Large intestine (tissue), 3 donors: ENCODE measurements around the gene CACYBP. TPM values are rescaled to one million over a fixed set of nuclear protein-coding genes. Genes with fewer than 3 reads are reported as not detected.
"Not testable (repeated sequence)": the region's sequence is repeated elsewhere in the genome, so short reads cannot be mapped to it uniquely, and the experiment has no call there.

Source experiments
- DNase-seq, 2 donors: peaks; one replicate each; pipeline versions ENCODE4 v3.0.0 to v3.0.0-alpha.2; 2013
- H3K27ac ChIP-seq: one replicate; pipeline ENCODE4 v1.5.1; 2013; ENCODE audit warnings: low read length
- H3K27me3 ChIP-seq: 2 replicates; pipeline ENCODE4 v1.6.1; 2013; ENCODE audit warnings: low read length; ENCODE audit not compliant: control insufficient read depth, insufficient read depth
- H3K36me3 ChIP-seq: 2 replicates; pipeline ENCODE4 v1.6.1; 2013; ENCODE audit warnings: low read length; ENCODE audit not compliant: control insufficient read depth, insufficient read depth
- H3K4me1 ChIP-seq: one replicate; pipeline ENCODE4 v1.6.1; 2013; ENCODE audit warnings: low read length; ENCODE audit not compliant: control insufficient read depth, insufficient read depth
- H3K4me3 ChIP-seq: one replicate; pipeline ENCODE4 v1.5.1; 2013; ENCODE audit warnings: low read length
- H3K9me3 ChIP-seq: one replicate; pipeline ENCODE4 v1.6.1; 2013; ENCODE audit warnings: mild to moderate bottlenecking, low read depth, low read length, moderate library complexity; ENCODE audit not compliant: control insufficient read depth
- WGBS: methylation state at CpG from one replicate; pipeline ENCODE4 v1.1.5; 2013; ENCODE audit warnings: low lambda C conversion rate; ENCODE audit not compliant: insufficient coverage; 5-methylcytosine and 5-hydroxymethylcytosine counted together
- polyA plus RNA-seq: library from polyadenylated mRNA; unstranded; fragments of 120-200 nt; gene quantifications from one replicate; pipeline ENCODE4 v1.2.1, GENCODE V29; 2013

CACYBP gene
- polyA plus RNA-seq, 1 donor, result 98.3 TPM

- H3K27me3 ChIP-seq, result no peaks in the 10 kb centered on the region
- H3K36me3 ChIP-seq, result no peaks in the 10 kb centered on the region
- H3K9me3 ChIP-seq, result no peaks in the 10 kb centered on the region
- peaks cover 1% of the 10 kb centered on the region for H3K4me1 ChIP-seq
- no peak overlapping the region for H3K4me3 ChIP-seq
- no CpG with 5 or more reads among the region's 4 CpGs for WGBS
- no peak overlapping the region for H3K27ac ChIP-seq
- no peak for DNase-seq
These were observed 34.2 kb downstream of the CACYBP start for GRCh38 chr1:175033953-175034352.

GRCh38 chr1:175034775-175035174 lies 35.0 kb downstream of the CACYBP start:
- no peak for DNase-seq
- Histone ChIP-seq H3K36me3 (no peaks in the 10 kb centered on the region), H3K4me3 (no peak overlapping the region), H3K27me3 (no peaks in the 10 kb centered on the region), H3K4me1 (no peaks in the 10 kb centered on the region), H3K27ac (no peak overlapping the region), H3K9me3 (no peaks in the 10 kb centered on the region)
- WGBS, result no CpG with 5 or more reads among the region's 2 CpGs

GRCh38 chr1:175035865-175036264 lies 36.1 kb downstream of the CACYBP start:
- WGBS, result 84% methylated on average over 3 of the region's 6 CpGs
- Histone ChIP-seq H3K4me3 (no peak overlapping the region), H3K4me1 (no peaks in the 10 kb centered on the region), H3K27me3 (peaks cover 7% of the 10 kb centered on the region), H3K9me3 (no peaks in the 10 kb centered on the region), H3K36me3 (no peaks in the 10 kb centered on the region), H3K27ac (no peak overlapping the region)
- DNase-seq, result no peak

GRCh38 chr1:175036476-175036875 lies 36.7 kb downstream of the CACYBP start:
- H3K4me1 ChIP-seq, result no peaks in the 10 kb centered on the region
- no peaks in the 10 kb centered on the region for H3K36me3 ChIP-seq
- no CpG with 5 or more reads among the region's 3 CpGs for WGBS
- DNase-seq, result no peak
- H3K27ac ChIP-seq, result no peak overlapping the region
- no peak overlapping the region for H3K4me3 ChIP-seq
- no peaks in the 10 kb centered on the region for H3K9me3 ChIP-seq
- peaks cover 7% of the 10 kb centered on the region for H3K27me3 ChIP-seq

- H3K9me3 ChIP-seq, result no peaks in the 10 kb centered on the region
- no peak for DNase-seq
- WGBS, result no CpG with 5 or more reads among the region's 7 CpGs
- no peaks in the 10 kb centered on the region for H3K4me1 ChIP-seq
- H3K36me3 ChIP-seq, result no peaks in the 10 kb centered on the region
- H3K27me3 ChIP-seq, result peaks cover 7% of the 10 kb centered on the region
- H3K27ac ChIP-seq, result no peak overlapping the region
- H3K4me3 ChIP-seq, result no peak overlapping the region
These were observed 37.7 kb downstream of the CACYBP start for GRCh38 chr1:175037416-175037815.

- no CpG with 5 or more reads among the region's 4 CpGs for WGBS
- no peak overlapping the region for H3K4me3 ChIP-seq
- peaks cover 11% of the 10 kb centered on the region for H3K27me3 ChIP-seq
- DNase-seq, result no peak
- H3K9me3 ChIP-seq, result no peaks in the 10 kb centered on the region
- no peak overlapping the region for H3K27ac ChIP-seq
- no peaks in the 10 kb centered on the region for H3K36me3 ChIP-seq
- no peaks in the 10 kb centered on the region for H3K4me1 ChIP-seq
These were observed 40.7 kb downstream of the CACYBP start for GRCh38 chr1:175040324-175040879.

GRCh38 chr1:175042650-175043049 lies 42.9 kb downstream of the CACYBP start:
- H3K4me3 ChIP-seq, result no peak overlapping the region
- H3K27me3 ChIP-seq, result peaks cover 11% of the 10 kb centered on the region
- H3K9me3 ChIP-seq, result no peaks in the 10 kb centered on the region
- no peak overlapping the region for H3K27ac ChIP-seq
- no peaks in the 10 kb centered on the region for H3K4me1 ChIP-seq
- 100% methylated on average over 2 of the region's 3 CpGs for WGBS
- no peak for DNase-seq
- no peaks in the 10 kb centered on the region for H3K36me3 ChIP-seq

GRCh38 chr1:175043824-175044223 lies 44.1 kb downstream of the CACYBP start:
- H3K27ac ChIP-seq, result no peak overlapping the region
- no peaks in the 10 kb centered on the region for H3K4me1 ChIP-seq
- peaks cover 11% of the 10 kb centered on the region for H3K27me3 ChIP-seq
- 53% methylated on average over 3 of the region's 19 CpGs for WGBS
- H3K36me3 ChIP-seq, result no peaks in the 10 kb centered on the region
- DNase-seq, result no peak
- H3K4me3 ChIP-seq, result no peak overlapping the region
- H3K9me3 ChIP-seq, result no peaks in the 10 kb centered on the region

- peaks cover 13% of the 10 kb centered on the region for H3K27me3 ChIP-seq
- H3K4me3 ChIP-seq, H3K36me3 ChIP-seq, H3K9me3 ChIP-seq, H3K27ac ChIP-seq, H3K4me1 ChIP-seq, DNase-seq: not testable (repeated sequence)
- no CpG with 5 or more reads among the region's 18 CpGs for WGBS
These were observed 44.8 kb downstream of the CACYBP start for GRCh38 chr1:175044591-175044990.

GRCh38 chr1:175045097-175045496 lies 45.4 kb downstream of the CACYBP start:
- no peak for DNase-seq

GRCh38 chr1:175045519-175045918 lies 45.8 kb downstream of the CACYBP start:
- Histone ChIP-seq H3K36me3 (no peaks in the 10 kb centered on the region), H3K27me3 (peaks cover 6% of the 10 kb centered on the region), H3K27ac (no peak overlapping the region), H3K4me3 (no peak overlapping the region), H3K9me3 (no peaks in the 10 kb centered on the region), H3K4me1 (no peaks in the 10 kb centered on the region)
- WGBS, result no CpG with 5 or more reads among the region's 32 CpGs
- DNase-seq, result no peak

More at GRCh38 chr1:175045097-175045496, 45.4 kb downstream of the CACYBP start:
- no peak overlapping the region for H3K27ac ChIP-seq
- no peak overlapping the region for H3K4me3 ChIP-seq
- peaks cover 10% of the 10 kb centered on the region for H3K27me3 ChIP-seq
- H3K36me3 ChIP-seq, result no peaks in the 10 kb centered on the region
- no peaks in the 10 kb centered on the region for H3K9me3 ChIP-seq
- no CpG with 5 or more reads among the region's 19 CpGs for WGBS
- no peaks in the 10 kb centered on the region for H3K4me1 ChIP-seq
